RWPE1 (cell line): ENCODE measurements around the gene ENAH.

Experiments
- CTCF ChIA-PET: fragments of 350-600 bp; sonication (Branson Sonifier 250); formaldehyde crosslinking; extraction: SDS; loops from one replicate; lab custom pipeline; 2021; lab: Yijun Ruan, JAX
- POLR2A ChIA-PET: fragments of 400-600 bp; formaldehyde crosslinking; extraction: SDS; loops from one replicate; lab custom pipeline; 2020; ENCODE audit warnings: antibody characterized with exemption; ENCODE audit not compliant: low non-redundant PET; lab: Yijun Ruan, JAX
- DNase-seq: peaks from one replicate; pipeline ENCODE4 v3.0.0; 2012; ENCODE audit warnings: low spot score
- H3K27ac ChIP-seq: fragments of 450-650 bp; 2 replicates; pipeline ENCODE4 v1.5.1; 2017
- TF ChIP-seq, protein P1 (sequence below): fragments of 450-650 bp; conservative IDR thresholded peaks from 2 replicates; pipeline ENCODE4 v1.5.1; 2017; ENCODE audit warnings: low read depth, mild to moderate bottlenecking

ENAH gene

DNA sequence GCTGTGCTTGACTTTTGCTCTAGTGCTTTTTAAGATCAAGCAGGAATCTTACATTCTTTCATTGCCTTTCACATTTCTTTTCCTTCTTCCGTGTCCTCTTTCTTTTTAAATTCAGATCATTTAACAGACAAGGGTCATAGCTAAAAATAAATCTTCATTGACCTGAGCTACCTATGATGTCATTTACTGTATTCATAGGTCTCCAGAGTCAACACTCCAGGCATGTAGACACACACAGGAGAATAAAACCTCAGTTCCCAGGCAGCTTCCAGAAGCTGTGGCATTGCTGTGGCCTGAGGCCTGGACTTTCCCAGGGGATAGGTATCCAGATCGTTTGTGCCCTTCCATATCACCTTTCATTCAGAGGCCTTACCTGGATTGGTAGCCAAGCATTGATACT, 38.5 kb upstream of the ENAH start:
- POLR2A ChIA-PET = no interaction called here
- CTCF ChIA-PET = interaction anchor here (1.6 kb wide), 1 partner anchor 81 kb away, joined by 6 read pairs; no protein-coding TSS in a partner anchor
- TF ChIP-seq, protein P1, sequence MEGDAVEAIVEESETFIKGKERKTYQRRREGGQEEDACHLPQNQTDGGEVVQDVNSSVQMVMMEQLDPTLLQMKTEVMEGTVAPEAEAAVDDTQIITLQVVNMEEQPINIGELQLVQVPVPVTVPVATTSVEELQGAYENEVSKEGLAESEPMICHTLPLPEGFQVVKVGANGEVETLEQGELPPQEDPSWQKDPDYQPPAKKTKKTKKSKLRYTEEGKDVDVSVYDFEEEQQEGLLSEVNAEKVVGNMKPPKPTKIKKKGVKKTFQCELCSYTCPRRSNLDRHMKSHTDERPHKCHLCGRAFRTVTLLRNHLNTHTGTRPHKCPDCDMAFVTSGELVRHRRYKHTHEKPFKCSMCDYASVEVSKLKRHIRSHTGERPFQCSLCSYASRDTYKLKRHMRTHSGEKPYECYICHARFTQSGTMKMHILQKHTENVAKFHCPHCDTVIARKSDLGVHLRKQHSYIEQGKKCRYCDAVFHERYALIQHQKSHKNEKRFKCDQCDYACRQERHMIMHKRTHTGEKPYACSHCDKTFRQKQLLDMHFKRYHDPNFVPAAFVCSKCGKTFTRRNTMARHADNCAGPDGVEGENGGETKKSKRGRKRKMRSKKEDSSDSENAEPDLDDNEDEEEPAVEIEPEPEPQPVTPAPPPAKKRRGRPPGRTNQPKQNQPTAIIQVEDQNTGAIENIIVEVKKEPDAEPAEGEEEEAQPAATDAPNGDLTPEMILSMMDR = no peak
- no peak for DNase-seq
- H3K27ac ChIP-seq = no peak overlapping the region

DNA sequence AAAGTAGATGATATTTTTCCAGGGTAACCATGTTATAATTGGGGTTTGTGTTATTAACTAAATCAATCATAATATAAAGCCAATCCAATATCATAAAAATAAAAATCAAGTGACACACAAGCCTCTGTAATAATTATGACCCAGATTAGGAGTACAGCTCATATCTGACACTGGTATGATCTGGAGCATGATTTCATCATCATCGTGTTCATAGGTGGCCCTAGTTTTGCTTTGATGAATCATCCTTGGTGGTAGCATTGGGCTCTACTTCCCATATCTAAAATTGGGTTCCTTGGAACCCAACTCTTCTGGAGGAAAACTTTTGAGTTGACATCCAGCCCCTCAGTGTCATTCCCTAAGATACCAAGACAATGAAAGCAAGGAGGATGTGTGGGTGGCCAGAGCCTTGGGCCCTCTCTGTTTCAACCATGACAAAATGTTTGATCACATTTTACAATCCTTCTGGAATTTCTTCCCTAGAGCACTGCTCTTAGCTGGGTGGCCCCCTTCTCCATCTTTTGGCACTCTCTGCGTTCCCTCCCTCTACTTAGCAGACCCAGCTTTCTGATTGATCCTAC, 37.0 kb upstream of the ENAH start:
- TF ChIP-seq, protein P1 = no peak
- ChIA-PET POLR2A (no interaction called here), CTCF (no interaction called here)
- no peak overlapping the region for H3K27ac ChIP-seq
- peak; percentile 63 for DNase-seq

DNA sequence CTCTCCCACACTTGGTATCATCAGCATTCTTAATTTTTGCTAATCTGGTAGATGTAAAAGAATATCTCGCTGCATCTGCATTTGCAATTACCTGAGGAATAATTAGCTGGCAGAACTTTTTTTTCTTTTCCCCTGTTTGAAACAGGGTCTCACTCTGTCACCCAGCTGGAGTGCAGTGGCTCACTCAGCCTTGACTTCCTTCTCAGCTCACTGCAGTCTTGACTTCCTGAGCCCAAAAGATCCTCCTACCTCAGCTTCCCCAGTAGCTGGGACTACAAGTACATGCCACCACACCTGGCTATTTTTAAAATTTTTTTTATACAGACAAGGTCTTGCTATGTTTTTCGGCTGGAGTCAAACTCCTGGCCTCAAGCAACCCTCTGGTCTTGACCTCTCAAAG, 35.4 kb upstream of the ENAH start:
- H3K27ac ChIP-seq = no peak overlapping the region
- TF ChIP-seq, protein P1 = no peak
- ChIA-PET CTCF (interaction anchor here (0.6 to 0.8 kb wide), 4 partner anchors 29 to 242 kb away, joined by 3 to 9 read pairs (median 4); partner anchors contain the start of gene ENAH), POLR2A (no interaction called here)
- no peak for DNase-seq

DNA sequence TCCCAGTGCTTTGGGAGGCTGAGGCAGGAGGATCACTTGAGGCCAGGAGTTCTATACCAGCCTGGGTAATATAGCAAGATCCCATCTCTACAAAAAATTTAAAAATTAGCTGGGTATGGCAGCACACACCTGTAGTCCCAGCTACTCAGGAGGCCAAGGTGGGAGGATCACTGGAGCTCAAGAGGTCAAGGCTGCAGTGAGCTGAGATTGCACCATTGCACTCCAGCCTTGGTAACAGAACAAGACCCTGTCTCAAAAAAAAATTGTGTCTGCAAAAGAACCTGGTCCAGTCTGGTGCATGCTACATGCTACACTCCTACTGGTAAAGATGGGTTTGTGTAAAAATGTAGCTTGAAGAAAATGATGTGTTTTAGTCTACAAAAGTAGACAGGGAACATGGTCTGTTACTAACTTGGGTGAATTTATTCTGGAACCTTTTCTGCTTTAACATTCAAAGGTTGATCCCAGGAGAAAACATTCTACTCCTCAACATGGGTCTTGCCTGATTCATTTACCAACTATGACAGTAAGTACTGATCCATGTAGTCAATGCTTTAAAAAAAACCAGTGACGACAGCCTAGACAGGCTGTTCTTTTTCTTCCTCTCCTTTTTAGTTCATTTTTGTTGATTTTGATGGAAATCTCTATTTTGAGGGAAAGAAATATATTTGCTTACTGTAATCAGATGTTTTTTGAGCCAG, 32.7 kb upstream of the ENAH start:
- ChIA-PET CTCF (no interaction called here), POLR2A (no interaction called here)
- TF ChIP-seq, protein P1 = no peak
- no peak overlapping the region for H3K27ac ChIP-seq
- DNase-seq = no peak

DNA sequence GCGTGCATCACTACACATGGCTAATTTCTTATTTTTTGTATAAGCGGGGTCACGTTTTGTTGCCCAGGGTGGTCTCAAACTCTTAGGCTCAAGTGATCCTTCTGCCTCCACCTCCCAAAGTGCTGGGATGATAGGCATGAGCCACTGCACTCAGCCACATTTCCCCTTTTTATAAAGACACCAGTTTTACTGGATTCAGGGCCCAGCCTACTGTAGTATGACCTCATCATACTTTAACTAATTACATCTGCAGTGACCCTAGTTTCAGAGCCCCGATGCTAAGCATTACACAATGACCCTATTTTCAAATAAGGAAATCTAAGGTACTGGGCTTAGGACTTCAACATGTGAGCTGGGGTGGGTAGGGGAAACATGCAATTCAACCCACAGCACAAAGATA, 31.8 kb upstream of the ENAH start:
- ChIA-PET CTCF (interaction anchor here (0.6 kb wide), 1 partner anchor 92 kb away, joined by 3 read pairs; no protein-coding TSS in a partner anchor), POLR2A (interaction anchor here (0.6 kb wide), 1 partner anchor 288 kb away, joined by 3 read pairs; no protein-coding TSS in a partner anchor)
- TF ChIP-seq, protein P1 = no peak
- no peak overlapping the region for H3K27ac ChIP-seq
- no peak for DNase-seq

DNA sequence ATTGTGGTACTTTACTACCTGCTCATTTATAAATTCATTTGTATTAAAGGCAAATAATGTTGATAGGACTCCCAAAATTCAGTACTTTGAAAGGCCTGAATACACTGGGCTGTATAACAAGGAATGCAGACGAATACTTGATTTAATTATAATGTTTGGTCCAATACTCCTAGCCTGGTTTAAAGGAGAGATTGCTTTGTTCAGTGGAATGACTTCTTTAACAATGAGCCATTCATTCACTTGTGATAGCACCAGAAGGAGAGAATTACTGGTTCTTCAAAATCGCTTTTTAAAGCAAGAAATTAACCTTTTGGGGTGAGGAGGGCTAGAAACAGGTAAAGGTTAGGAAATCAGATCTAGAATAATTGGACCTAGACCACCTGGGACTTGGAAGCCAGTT, 28.3 kb upstream of the ENAH start:
- no peak for DNase-seq
- CTCF ChIA-PET = interaction anchor here (1.0 kb wide), 1 partner anchor 306 kb away, joined by 3 read pairs; no protein-coding TSS in a partner anchor
- TF ChIP-seq, protein P1 = no peak
- POLR2A ChIA-PET = no interaction called here
- H3K27ac ChIP-seq = no peak overlapping the region
